Measurements from ENCODE around the gene RHEX.

The RHEX gene

DNA sequence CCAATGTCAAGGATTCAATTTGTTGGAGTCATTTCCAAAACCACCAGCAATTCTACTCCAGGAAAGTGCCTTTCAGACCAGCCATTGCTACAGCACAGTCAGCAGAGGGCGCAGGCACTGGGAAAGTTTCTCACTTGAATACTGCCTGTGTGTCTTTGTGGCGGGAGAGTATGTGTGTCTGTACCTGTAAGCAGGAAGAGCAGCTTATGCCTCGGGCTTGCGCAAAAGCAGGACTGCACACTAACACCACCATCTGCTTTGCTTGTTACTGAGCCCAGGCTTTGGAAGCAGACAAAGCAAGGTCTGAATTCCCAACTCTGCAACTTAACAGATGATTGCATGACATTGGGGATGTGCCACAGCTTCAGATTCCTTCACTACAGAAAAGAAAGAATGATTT is 22.3 kb upstream of the RHEX start:
- no peak overlapping the region for H3K27ac ChIP-seq
- TF ChIP-seq, protein P1, sequence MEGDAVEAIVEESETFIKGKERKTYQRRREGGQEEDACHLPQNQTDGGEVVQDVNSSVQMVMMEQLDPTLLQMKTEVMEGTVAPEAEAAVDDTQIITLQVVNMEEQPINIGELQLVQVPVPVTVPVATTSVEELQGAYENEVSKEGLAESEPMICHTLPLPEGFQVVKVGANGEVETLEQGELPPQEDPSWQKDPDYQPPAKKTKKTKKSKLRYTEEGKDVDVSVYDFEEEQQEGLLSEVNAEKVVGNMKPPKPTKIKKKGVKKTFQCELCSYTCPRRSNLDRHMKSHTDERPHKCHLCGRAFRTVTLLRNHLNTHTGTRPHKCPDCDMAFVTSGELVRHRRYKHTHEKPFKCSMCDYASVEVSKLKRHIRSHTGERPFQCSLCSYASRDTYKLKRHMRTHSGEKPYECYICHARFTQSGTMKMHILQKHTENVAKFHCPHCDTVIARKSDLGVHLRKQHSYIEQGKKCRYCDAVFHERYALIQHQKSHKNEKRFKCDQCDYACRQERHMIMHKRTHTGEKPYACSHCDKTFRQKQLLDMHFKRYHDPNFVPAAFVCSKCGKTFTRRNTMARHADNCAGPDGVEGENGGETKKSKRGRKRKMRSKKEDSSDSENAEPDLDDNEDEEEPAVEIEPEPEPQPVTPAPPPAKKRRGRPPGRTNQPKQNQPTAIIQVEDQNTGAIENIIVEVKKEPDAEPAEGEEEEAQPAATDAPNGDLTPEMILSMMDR (IDR thresholded peaks at IDR 0.05), result peak; percentile 99
- TF ChIP-seq ZFX (IDR thresholded peaks at IDR 0.05; ENCODE audit: borderline replicate concordance), result no peak

DNA sequence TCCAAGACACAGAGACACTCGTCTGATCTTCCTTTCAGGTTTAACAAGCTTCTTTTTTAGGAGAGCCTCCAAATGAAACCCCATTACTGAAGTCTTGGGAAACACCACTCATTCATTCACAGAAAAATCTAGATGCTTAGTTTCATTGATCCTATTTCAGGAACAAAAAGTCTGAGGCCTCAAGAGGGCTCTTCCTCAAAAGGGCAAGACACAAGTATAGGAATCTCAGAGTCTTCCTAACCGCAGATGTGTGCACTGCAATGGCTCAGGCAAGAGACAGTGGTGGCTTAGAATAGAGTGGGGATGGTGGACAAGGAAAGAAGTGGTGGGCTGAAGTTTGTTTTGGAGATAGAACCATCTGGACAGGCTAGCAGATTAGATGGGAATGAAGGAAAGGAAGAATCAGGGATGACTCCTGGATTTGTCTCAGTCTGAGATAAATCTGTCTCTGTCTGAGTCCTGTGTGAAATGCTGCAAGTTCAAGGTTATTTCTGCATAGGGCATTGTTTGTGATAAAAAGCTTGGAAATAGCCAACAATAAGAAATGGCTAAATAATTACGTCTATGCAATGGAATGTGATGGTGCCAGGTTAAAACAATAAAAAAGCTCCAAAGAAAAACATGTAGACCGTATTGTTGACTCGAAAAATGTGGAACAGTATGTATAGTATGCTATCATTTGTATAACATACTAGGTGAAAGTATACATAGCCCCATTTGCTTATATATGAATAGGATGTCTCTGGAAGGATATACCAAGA is 20.4 kb upstream of the RHEX start:
- TF ChIP-seq, protein P1 (IDR thresholded peaks at IDR 0.05), result no peak
- TF ChIP-seq ZFX (IDR thresholded peaks at IDR 0.05; ENCODE audit: borderline replicate concordance), result no peak
- H3K27ac ChIP-seq, result no peak overlapping the region

DNA sequence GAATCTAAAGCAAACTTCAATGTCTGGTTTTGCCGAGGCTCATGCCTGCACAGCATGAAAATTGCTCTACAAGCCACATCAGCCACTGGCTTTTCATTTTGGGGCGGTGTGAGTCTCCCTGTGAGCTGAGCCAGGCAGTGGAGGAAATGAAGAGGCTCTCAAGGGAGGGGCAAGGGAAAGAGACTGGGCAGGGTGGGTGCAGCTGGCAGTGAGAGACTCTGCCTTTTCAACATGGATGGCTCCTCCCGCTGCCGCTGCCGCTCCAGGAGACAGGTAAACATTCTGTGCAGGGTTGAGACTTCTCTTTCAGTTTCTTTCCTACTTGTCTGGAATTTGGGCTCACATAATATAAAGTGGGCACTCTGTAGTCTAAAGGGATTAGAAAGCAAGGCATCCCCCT is 17.9 kb upstream of the RHEX start:
- no peak for TF ChIP-seq ZFX (IDR thresholded peaks at IDR 0.05; ENCODE audit: borderline replicate concordance)
- TF ChIP-seq, protein P1 (IDR thresholded peaks at IDR 0.05), result no peak
- no peak overlapping the region for H3K27ac ChIP-seq

DNA sequence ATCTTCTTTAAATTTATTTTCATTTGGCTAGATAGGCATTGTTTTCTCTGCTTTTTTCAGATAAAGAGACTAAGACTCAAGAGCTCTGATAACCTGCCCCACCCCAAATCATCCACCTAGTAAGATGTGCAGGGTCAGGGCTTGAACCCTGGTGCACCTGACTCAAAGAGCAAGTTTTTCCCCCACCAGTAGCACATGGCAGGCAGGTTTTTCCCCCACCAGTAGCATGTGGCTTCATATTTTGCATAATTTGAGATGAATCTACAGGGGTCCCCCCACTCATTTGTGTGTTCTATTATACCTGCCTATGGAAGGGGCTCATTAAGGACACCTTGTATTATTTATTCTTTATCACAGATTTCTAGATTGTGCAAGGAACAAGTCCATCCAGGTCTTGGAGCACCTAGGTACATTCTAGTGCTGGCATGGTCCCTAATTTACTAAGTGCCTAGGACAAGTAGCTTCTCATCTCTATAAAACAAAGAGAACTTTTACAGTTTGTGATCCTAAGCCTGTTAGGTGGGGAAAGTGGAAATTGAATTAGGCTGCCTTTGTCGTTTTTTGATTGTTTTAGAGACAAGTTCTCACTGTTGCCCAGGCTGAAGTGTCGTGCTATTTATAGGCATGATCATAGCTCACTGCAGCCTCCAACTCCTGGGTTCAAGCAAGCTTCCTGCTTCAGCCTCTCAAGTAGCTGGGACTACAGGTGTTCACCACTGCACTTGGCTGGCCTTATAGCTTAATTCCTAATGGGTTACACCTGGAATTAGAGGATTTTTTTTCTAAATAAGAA is 16.1 kb upstream of the RHEX start:
- TF ChIP-seq, protein P1 (IDR thresholded peaks at IDR 0.05), result no peak
- no peak for TF ChIP-seq ZFX (IDR thresholded peaks at IDR 0.05; ENCODE audit: borderline replicate concordance)
- no peak overlapping the region for H3K27ac ChIP-seq

DNA sequence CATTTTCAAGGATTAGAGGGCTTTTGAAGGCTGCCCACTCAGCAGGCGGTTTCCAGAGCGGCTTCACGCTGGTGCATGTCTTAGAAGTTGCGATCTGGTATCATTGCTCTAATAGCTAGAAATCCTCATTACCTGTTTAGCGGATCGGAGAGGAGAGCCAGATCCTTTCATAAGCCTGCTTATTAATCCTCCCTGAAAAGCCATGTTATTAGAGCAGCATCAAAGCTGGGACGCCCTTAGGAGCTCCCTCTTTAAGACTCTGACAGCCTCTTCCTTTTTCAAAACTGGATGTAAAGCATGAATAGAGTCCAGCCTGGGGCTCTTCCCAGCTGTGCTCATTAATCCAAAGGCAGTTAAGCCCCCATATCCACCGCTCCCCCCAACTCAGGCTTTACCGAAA is 15.4 kb upstream of the RHEX start:
- no peak overlapping the region for H3K27ac ChIP-seq
- no peak for TF ChIP-seq ZFX (IDR thresholded peaks at IDR 0.05; ENCODE audit: borderline replicate concordance)
- TF ChIP-seq, protein P1 (IDR thresholded peaks at IDR 0.05), result no peak

DNA sequence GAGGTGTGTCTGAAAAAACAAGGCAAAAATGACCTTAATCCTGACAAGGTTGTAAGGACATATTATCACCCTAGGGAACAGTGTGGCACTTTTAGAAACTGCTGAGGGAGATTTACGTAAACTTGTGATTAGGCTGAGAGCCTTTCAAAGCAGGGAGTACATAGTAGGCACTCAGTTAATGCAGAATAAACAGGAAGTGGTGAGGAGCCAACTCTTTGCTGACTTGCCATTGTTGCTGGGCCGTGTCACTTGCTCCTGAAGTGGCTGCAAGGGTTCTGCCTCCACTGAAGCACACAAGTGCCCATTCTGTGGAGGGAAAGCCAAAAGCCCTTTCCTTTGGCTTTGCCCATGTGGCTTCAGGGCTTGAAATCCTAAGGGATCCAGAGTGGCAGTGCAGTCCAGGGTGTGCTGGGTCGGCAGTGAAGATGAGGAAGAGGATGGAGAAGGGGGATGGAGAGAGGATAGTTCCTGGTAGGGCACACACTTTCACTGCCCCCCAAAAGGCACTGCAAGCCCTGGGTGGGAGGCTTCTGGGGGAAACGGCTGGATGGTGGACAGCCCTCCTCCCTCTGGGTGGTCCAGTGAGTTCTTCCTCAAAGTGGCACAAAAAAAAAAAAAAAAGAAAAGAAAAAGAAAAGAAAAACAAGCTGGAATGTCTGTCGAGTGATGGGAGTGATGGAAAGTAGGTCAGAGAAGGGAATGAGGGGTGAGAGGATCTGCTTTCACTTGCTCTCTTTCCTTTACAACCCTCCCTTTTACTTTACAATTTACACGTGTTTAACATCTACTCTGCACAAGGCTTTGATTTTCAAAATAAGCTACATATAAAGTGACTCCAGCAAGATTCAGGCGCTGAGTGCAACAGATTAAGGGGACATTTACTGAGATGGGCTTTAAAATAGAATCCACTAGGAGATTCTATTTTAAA is 13.7 kb upstream of the RHEX start:
- H3K27ac ChIP-seq, result no peak overlapping the region
- TF ChIP-seq, protein P1 (IDR thresholded peaks at IDR 0.05), result no peak
- no peak for TF ChIP-seq ZFX (IDR thresholded peaks at IDR 0.05; ENCODE audit: borderline replicate concordance)
